Endothelial cell of umbilical vein (primary cell): ENCODE results near the gene FAM120AOS.

Experiments used
- CTCF ChIP-seq, 2 donors: IDR thresholded peaks; 1 replicate in 1 of 2; 2 replicates in 1 of 2; pipeline ENCODE4 v1.5.1; 2011; ENCODE audit warnings: low read length in 2 of 2, mild to moderate bottlenecking in 2 of 2, moderate library complexity in 2 of 2, control low read depth in 1 of 2, inconsistent platforms in 1 of 2, low read depth in 1 of 2; ENCODE audit not compliant: insufficient read depth in 1 of 2; ENCODE audit errors: extremely low read depth in 1 of 2
- EZH2 ChIP-seq: IDR thresholded peaks from 2 replicates; pipeline ENCODE4 v1.6.1; 2012; ENCODE audit warnings: borderline replicate concordance, low read depth, mild to moderate bottlenecking, moderate library complexity, low read length, inconsistent platforms; ENCODE audit not compliant: severe bottlenecking
- MAX ChIP-seq: IDR thresholded peaks from 2 replicates; pipeline ENCODE4 v1.6.1; 2011; ENCODE audit not compliant: insufficient read depth, insufficient read length
- POLR2A ChIP-seq: IDR thresholded peaks from 2 replicates; pipeline ENCODE4 v1.6.1; 2012; ENCODE audit warnings: low read depth, mild to moderate bottlenecking, control low read depth, low read length
- POLR2AphosphoS5 ChIP-seq: IDR thresholded peaks from 2 replicates; pipeline ENCODE4 v1.6.1; 2012; ENCODE audit warnings: low read depth, mild to moderate bottlenecking, control low read depth, low read length, moderate library complexity; ENCODE audit not compliant: insufficient read depth

- TF ChIP-seq CTCF (IDR thresholded peaks at IDR 0.05; ENCODE audit: extremely low read depth in 1 of 2, insufficient read depth in 1 of 2, low read depth in 1 of 2, low read length in 2 of 2) (no peak), POLR2A (no peak), MAX (no peak), EZH2 (no peak), POLR2AphosphoS5 (no peak)
Observed at GRCh38 chr9:93419023-93419422, 34.4 kb downstream of the FAM120AOS start.
